ENCODE results near the gene TMTC2.

GRCh38 chr12:82675246-82675645 is 11.5 kb upstream of the TMTC2 start:
- TF ChIP-seq POLR2A (IDR thresholded peaks at IDR 0.05) (no peak), CTCF (IDR thresholded peaks at IDR 0.05) (no peak)
